NB4 (cell line): ENCODE data around the gene TRIM62.

Experiments used
- POLR2A ChIP-seq: IDR thresholded peaks from 2 replicates; pipeline ENCODE4 v1.6.1; 2011; ENCODE audit warnings: mild to moderate bottlenecking; ENCODE audit not compliant: insufficient read length; ENCODE audit errors: extremely low read depth
- TF ChIP-seq, protein P1 (sequence below): IDR thresholded peaks from one replicate; pipeline ENCODE4 v1.5.1; 2012; ENCODE audit warnings: low read depth, low read length

DNA sequence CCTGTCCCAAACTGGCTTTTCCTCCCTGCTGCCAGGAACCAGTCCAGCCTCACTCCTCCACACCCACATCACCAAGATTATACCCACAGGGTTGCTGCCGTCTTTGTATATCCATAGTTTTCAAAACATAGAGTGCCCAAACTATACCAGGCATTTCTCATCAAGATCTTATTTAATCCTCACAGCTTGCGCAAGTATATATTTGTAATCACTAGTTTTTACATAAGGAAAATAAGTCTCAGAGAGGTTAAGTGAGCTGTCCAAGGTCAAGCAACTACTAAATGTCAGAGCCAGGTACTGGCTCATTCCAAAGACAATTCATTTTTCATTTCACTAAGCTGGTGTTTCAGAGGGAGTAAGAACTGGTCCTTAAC, 39.5 kb upstream of the TRIM62 start:
- TF ChIP-seq, protein P1, sequence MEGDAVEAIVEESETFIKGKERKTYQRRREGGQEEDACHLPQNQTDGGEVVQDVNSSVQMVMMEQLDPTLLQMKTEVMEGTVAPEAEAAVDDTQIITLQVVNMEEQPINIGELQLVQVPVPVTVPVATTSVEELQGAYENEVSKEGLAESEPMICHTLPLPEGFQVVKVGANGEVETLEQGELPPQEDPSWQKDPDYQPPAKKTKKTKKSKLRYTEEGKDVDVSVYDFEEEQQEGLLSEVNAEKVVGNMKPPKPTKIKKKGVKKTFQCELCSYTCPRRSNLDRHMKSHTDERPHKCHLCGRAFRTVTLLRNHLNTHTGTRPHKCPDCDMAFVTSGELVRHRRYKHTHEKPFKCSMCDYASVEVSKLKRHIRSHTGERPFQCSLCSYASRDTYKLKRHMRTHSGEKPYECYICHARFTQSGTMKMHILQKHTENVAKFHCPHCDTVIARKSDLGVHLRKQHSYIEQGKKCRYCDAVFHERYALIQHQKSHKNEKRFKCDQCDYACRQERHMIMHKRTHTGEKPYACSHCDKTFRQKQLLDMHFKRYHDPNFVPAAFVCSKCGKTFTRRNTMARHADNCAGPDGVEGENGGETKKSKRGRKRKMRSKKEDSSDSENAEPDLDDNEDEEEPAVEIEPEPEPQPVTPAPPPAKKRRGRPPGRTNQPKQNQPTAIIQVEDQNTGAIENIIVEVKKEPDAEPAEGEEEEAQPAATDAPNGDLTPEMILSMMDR, result no peak
- TF ChIP-seq POLR2A, result no peak
